ENCODE results near the gene CD1E.

GRCh38 chr1:158329300-158329699 lies 24.4 kb upstream of the CD1E start:
- no peak for TF ChIP-seq CTCF (IDR thresholded peaks at IDR 0.05; ENCODE audit: low read length)
- TF ChIP-seq EZH2phosphoT487 (IDR thresholded peaks at IDR 0.05; ENCODE audit: low read length) = no peak
- TF ChIP-seq EZH2 (optimal IDR thresholded peaks at IDR 0.05; ENCODE audit: low read depth, low read length) = no peak

Measured in MM.1S (cell line).